ENCODE results near the gene VTCN1. TPM values are rescaled to one million over a fixed set of nuclear protein-coding genes. Genes with fewer than 3 reads are reported as not detected.

Gene VTCN1
- polyA plus RNA-seq, 3 donors = not detected

DNA sequence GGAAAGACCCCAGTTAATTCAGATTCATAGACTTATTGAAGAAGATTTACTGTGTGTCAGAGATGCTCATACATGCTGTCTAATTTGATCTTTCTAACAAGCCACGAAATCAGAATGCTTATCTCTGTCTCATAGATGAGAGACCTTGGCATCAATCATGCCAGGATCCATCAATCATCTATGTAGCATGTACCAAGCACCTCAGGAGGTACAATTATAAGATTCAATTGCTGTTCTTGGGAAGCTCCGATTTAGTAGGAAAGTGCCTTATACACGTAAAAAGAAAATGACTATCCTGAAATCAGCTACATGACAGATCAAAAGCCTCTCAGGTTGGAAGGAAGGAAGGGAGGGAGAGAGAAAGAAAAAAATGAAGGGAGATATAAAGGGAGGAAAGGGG lies 18.5 kb upstream of the VTCN1 start:
- TF ChIP-seq, protein P1, sequence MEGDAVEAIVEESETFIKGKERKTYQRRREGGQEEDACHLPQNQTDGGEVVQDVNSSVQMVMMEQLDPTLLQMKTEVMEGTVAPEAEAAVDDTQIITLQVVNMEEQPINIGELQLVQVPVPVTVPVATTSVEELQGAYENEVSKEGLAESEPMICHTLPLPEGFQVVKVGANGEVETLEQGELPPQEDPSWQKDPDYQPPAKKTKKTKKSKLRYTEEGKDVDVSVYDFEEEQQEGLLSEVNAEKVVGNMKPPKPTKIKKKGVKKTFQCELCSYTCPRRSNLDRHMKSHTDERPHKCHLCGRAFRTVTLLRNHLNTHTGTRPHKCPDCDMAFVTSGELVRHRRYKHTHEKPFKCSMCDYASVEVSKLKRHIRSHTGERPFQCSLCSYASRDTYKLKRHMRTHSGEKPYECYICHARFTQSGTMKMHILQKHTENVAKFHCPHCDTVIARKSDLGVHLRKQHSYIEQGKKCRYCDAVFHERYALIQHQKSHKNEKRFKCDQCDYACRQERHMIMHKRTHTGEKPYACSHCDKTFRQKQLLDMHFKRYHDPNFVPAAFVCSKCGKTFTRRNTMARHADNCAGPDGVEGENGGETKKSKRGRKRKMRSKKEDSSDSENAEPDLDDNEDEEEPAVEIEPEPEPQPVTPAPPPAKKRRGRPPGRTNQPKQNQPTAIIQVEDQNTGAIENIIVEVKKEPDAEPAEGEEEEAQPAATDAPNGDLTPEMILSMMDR (IDR thresholded peaks at IDR 0.05) = no peak
- intact Hi-C loops (cut with micrococcal nuclease) = no loop called here
- DNase-seq = no peak
- Histone ChIP-seq H3K4me1 (ENCODE audit: control insufficient read depth in 1 of 2, insufficient read depth in 2 of 2, low read length in 2 of 2) (no peaks in the 10 kb centered on the region), H3K79me2 (ENCODE audit: insufficient read depth, low read length) (no peaks in the 10 kb centered on the region), H2AFZ (ENCODE audit: insufficient read depth, low read depth, low read length, poor library complexity, severe bottlenecking) (no peak overlapping the region), H3K9me3 (replicated peaks in 1 of 2; ENCODE audit: control insufficient read depth in 1 of 2, insufficient read depth in 1 of 2, low read length in 2 of 2) (no peaks in the 10 kb centered on the region), H3K4me3 (replicated peaks in 1 of 3; ENCODE audit: low read depth in 2 of 3, low read length in 3 of 3) (no peak overlapping the region), H3K27me3 (ENCODE audit: control insufficient read depth in 2 of 2, insufficient read depth in 2 of 2, low read length in 2 of 2) (no peaks in the 10 kb centered on the region), H3K4me2 (replicated peaks; ENCODE audit: extremely low read depth, low read length, poor library complexity, severe bottlenecking) (no peak overlapping the region), H3K27ac (ENCODE audit: low read depth in 1 of 2, low read length in 2 of 2) (no peak overlapping the region), H3K9ac (ENCODE audit: insufficient read depth, low read length, poor library complexity, severe bottlenecking) (no peak overlapping the region), H3K36me3 (replicated peaks in 1 of 2; ENCODE audit: control insufficient read depth in 1 of 2, insufficient read depth in 2 of 2, low read length in 2 of 2) (no peaks in the 10 kb centered on the region), H4K20me1 (ENCODE audit: insufficient read depth, low read length) (no peaks in the 10 kb centered on the region)
- WGBS (ENCODE audit: insufficient coverage) = no CpG with 5 or more reads among the region's 3 CpGs
- Mint-ChIP-seq H3K27me3 (ENCODE audit: low read depth in 3 of 3) (peaks cover 0 to 2% (median 2%) of the 10 kb centered on the region in 3 donors), H3K9me3 (peaks cover 0 to 4% (median 2%) of the 10 kb centered on the region in 7 donors), H3K36me3 (no peaks in the 10 kb centered on the region), H3K4me1 (peaks cover 4% of the 10 kb centered on the region), H3K4me3 (no peak overlapping the region), H3K27ac (no peak overlapping the region)

DNA sequence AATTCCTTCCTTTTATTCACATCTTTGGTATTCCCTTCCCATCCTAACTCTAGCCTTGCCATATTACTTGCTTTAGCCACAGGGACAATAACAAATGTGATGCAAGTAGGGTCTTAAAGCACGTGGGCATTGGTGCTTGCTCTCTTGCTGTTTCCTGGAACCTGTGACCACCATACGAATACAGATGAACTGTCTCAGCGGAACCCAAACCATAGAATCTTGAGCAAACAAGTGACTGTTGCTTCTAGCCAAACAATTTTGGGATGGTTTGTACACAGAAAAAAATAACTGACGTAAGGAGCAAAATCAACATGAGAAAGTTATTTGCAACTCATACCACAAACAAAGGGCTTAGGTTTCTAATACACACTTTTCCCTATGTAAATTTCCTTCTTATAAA lies 15.2 kb upstream of the VTCN1 start:
- no peak overlapping the region for H3K27ac Mint-ChIP-seq
- WGBS (ENCODE audit: insufficient coverage) = 78% methylated on average over 3 of the region's 4 CpGs
- peaks cover 0 to 8% (median 6%) of the 10 kb centered on the region in 7 donors for H3K9me3 Mint-ChIP-seq
- no peak overlapping the region for H3K4me3 Mint-ChIP-seq
- H3K27me3 ChIP-seq (ENCODE audit: control insufficient read depth in 2 of 2, insufficient read depth in 2 of 2, low read length in 2 of 2) = no peaks in the 10 kb centered on the region
- no peaks in the 10 kb centered on the region for H4K20me1 ChIP-seq (ENCODE audit: insufficient read depth, low read length)
- no peaks in the 10 kb centered on the region for H3K4me1 Mint-ChIP-seq
- no peaks in the 10 kb centered on the region for H3K4me1 ChIP-seq (ENCODE audit: control insufficient read depth in 1 of 2, insufficient read depth in 2 of 2, low read length in 2 of 2)
- TF ChIP-seq, protein P1 (IDR thresholded peaks at IDR 0.05) = no peak
- intact Hi-C loops (cut with micrococcal nuclease) = no loop called here
- H3K9ac ChIP-seq (ENCODE audit: insufficient read depth, low read length, poor library complexity, severe bottlenecking) = no peak overlapping the region
- no peaks in the 10 kb centered on the region for H3K36me3 ChIP-seq (replicated peaks in 1 of 2; ENCODE audit: control insufficient read depth in 1 of 2, insufficient read depth in 2 of 2, low read length in 2 of 2)
- DNase-seq = no peak
- H3K4me3 ChIP-seq (replicated peaks in 1 of 3; ENCODE audit: low read depth in 2 of 3, low read length in 3 of 3) = no peak overlapping the region
- H3K4me2 ChIP-seq (replicated peaks; ENCODE audit: extremely low read depth, low read length, poor library complexity, severe bottlenecking) = no peak overlapping the region
- no peaks in the 10 kb centered on the region for H3K9me3 ChIP-seq (replicated peaks in 1 of 2; ENCODE audit: control insufficient read depth in 1 of 2, insufficient read depth in 1 of 2, low read length in 2 of 2)
- H3K36me3 Mint-ChIP-seq = no peaks in the 10 kb centered on the region
- H2AFZ ChIP-seq (ENCODE audit: insufficient read depth, low read depth, low read length, poor library complexity, severe bottlenecking) = no peak overlapping the region
- H3K27ac ChIP-seq (ENCODE audit: low read depth in 1 of 2, low read length in 2 of 2) = no peak overlapping the region
- peaks cover 0 to 3% (median 0%) of the 10 kb centered on the region in 3 donors for H3K27me3 Mint-ChIP-seq (ENCODE audit: low read depth in 3 of 3)
- H3K79me2 ChIP-seq (ENCODE audit: insufficient read depth, low read length) = no peaks in the 10 kb centered on the region
